Peyer's patch (tissue), 4 donors: Measurements from ENCODE around the gene HMMR. TPM values are rescaled to one million over a fixed set of nuclear protein-coding genes. Genes with fewer than 3 reads are reported as not detected.
A peak's percentile ranks its signal among the peaks of the same experiment; 100 is the strongest.

ENCODE experiments used
- DNase-seq, 3 donors: peaks; one replicate each; pipeline ENCODE4 v3.0.0-alpha.2; 2017 to 2019
- H3K27ac ChIP-seq, 4 donors: fragments of 200-600 bp; sonication (generic); one replicate each; pipeline ENCODE4 v1.5.1; 2016 to 2019
- H3K27me3 ChIP-seq, 2 donors: fragments of 200-600 bp; sonication (generic); one replicate each; pipeline ENCODE4 v1.5.1; 2019
- H3K36me3 ChIP-seq, 3 donors: fragments of 200-600 bp; sonication (generic); one replicate each; pipeline ENCODE4 v1.5.1; 2016 to 2019
- H3K4me1 ChIP-seq, 4 donors: fragments of 200-600 bp; sonication (generic); one replicate each; pipeline ENCODE4 v1.5.1; 2016 to 2019
- H3K4me3 ChIP-seq, 4 donors: fragments of 200-600 bp; sonication (generic); 1 replicate in 3 of 4; 2 replicates in 1 of 4; pipeline ENCODE4 v1.5.1; 2016 to 2019; ENCODE audit warnings: mild to moderate bottlenecking in 1 of 4
- H3K9me3 ChIP-seq, 4 donors: fragments of 200-600 bp; sonication (generic); one replicate each; pipeline ENCODE4 v1.5.1; 2016 to 2019; ENCODE audit warnings: mild to moderate bottlenecking in 1 of 4
- POLR2A ChIP-seq, 2 donors: fragments of 450-650 bp; IDR thresholded peaks; one replicate each; pipeline ENCODE4 v1.5.1; 2017; ENCODE audit warnings: antibody characterized with exemption in 2 of 2, mild to moderate bottlenecking in 2 of 2, moderate library complexity in 2 of 2
- total RNA-seq, 4 donors: library from RNA; depleted of rRNA; stranded (reverse); fragments of >200 nt; gene quantifications; one replicate each; pipeline ENCODE4 v1.1.0, GENCODE V29; 2016
- TF ChIP-seq, protein P1 (sequence below), 6 experiments: fragments of 450-650 bp in 4 of 6; fragments of 200-600 bp in 2 of 6; sonication (generic) in 1 of 6; IDR thresholded peaks; one replicate each; pipeline ENCODE4 v1.5.1; 2017 to 2019; ENCODE audit warnings: antibody characterized with exemption in 6 of 6, mild to moderate bottlenecking in 3 of 6, moderate library complexity in 1 of 6

The HMMR gene
- total RNA-seq, 4 donors from 2014 or later: 1.1 to 3.3 (median 1.9) TPM

DNA sequence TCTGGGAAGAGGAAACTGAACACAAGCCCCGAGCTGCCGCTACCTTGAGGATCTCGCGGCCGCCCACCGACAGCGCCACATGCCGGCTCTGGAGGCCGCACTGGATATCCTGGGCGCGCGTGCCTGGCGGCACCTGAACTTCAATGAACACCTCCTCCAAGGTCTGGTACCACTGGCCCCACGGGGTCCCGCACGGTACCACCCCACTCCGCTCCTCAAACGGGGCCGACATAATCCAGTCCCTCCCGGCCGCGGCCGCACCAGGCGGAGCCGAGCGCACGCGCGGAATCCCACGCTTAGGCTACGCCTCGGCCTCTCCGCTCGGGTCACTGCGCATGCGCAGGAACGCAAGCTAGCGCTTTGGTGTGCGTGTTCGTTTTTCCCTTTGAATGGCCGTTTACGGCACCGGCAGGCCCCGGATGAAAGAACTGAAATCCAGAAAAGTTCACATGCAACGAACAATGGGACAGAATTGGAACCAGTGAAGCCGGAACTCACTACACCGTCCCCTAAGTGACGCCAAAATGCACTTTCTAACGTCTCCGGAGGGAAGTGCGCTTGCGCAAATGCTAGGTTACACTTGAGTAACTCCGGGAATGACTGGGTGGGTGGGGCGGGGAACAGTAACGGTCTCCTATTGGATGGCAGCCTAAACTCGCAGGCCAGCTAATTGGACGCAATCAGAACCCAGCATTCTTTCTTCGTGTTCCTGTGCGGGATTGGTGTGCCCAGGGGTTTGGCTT, 442 bp upstream of the HMMR start, which contains the start of gene NUDCD2:
Gene NUDCD2 (minus strand): TSS at position 284 of the 743 bp plus-strand sequence. CDS start 52 bp downstream, at position 232.
- no peaks in the 10 kb centered on the region for H3K27me3 ChIP-seq
- peaks cover 0 to 18% (median 6%) of the 10 kb centered on the region in 4 donors for H3K4me1 ChIP-seq
- TF ChIP-seq POLR2A (IDR thresholded peaks at IDR 0.05): peak; percentile 67 to 74
- TF ChIP-seq, protein P1, sequence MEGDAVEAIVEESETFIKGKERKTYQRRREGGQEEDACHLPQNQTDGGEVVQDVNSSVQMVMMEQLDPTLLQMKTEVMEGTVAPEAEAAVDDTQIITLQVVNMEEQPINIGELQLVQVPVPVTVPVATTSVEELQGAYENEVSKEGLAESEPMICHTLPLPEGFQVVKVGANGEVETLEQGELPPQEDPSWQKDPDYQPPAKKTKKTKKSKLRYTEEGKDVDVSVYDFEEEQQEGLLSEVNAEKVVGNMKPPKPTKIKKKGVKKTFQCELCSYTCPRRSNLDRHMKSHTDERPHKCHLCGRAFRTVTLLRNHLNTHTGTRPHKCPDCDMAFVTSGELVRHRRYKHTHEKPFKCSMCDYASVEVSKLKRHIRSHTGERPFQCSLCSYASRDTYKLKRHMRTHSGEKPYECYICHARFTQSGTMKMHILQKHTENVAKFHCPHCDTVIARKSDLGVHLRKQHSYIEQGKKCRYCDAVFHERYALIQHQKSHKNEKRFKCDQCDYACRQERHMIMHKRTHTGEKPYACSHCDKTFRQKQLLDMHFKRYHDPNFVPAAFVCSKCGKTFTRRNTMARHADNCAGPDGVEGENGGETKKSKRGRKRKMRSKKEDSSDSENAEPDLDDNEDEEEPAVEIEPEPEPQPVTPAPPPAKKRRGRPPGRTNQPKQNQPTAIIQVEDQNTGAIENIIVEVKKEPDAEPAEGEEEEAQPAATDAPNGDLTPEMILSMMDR (IDR thresholded peaks at IDR 0.05): peak in 4 of 6 experiments; percentile 14 to 29 (median 28)

DNA sequence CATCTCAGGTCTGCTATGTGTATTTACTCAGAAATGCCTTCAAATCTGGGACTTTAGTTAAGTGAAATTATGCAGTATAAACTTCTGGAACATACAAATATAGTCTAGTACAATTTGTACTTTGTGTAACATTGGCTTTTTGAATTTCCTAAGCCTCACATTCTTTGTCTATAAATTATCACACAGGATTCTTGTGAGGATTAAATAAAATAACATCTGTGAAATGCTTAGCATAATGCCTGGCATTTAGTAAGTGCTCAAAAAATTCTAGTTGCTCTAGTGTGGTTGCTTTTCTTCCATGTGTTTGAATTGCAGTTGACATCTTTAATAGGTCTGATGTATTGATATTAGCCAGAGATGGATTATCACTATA, 2.6 kb downstream of the HMMR start:
- H3K9me3 ChIP-seq: no peaks in the 10 kb centered on the region
- peaks cover 0 to 18% (median 6%) of the 10 kb centered on the region in 4 donors for H3K4me1 ChIP-seq
- no peaks in the 10 kb centered on the region for H3K36me3 ChIP-seq
- DNase-seq: no peak
- H3K27me3 ChIP-seq: no peaks in the 10 kb centered on the region
- no peak overlapping the region for H3K4me3 ChIP-seq
- H3K27ac ChIP-seq: no peak overlapping the region
- no peak for TF ChIP-seq POLR2A (IDR thresholded peaks at IDR 0.05)
- TF ChIP-seq, protein P1 (IDR thresholded peaks at IDR 0.05): no peak

More for the DNA sequence above, 442 bp upstream of the HMMR start, which contains the start of gene NUDCD2:
- DNase-seq: peak; percentile 93 to 97 (median 97)
- Histone ChIP-seq H3K4me3 (peak within 1 kb of the TSS; percentile 64 to 77 (median 74)), H3K9me3 (no peaks in the 10 kb centered on the region), H3K36me3 (no peaks in the 10 kb centered on the region), H3K27ac (peak within 1 kb of the TSS; percentile 93 to 97 (median 96))

GRCh38 chr5:163467682-163468081, 7.2 kb downstream of the HMMR start:
- Histone ChIP-seq H3K4me1 (no peaks in the 10 kb centered on the region), H3K27me3 (no peaks in the 10 kb centered on the region), H3K27ac (no peak overlapping the region), H3K4me3 (no peak overlapping the region), H3K9me3 (no peaks in the 10 kb centered on the region), H3K36me3 (no peaks in the 10 kb centered on the region)
- TF ChIP-seq, protein P1 (IDR thresholded peaks at IDR 0.05): no peak
- TF ChIP-seq POLR2A (IDR thresholded peaks at IDR 0.05): no peak
- DNase-seq: no peak

GRCh38 chr5:163473635-163474243, 13.3 kb downstream of the HMMR start:
- no peak overlapping the region for H3K4me3 ChIP-seq
- H3K4me1 ChIP-seq: no peaks in the 10 kb centered on the region
- no peak for TF ChIP-seq POLR2A (IDR thresholded peaks at IDR 0.05)
- TF ChIP-seq, protein P1 (IDR thresholded peaks at IDR 0.05): peak in 4 of 6 experiments; percentile 52 to 70 (median 62)
- no peaks in the 10 kb centered on the region for H3K27me3 ChIP-seq
- H3K36me3 ChIP-seq: no peaks in the 10 kb centered on the region
- no peak overlapping the region for H3K27ac ChIP-seq
- DNase-seq: no peak
- no peaks in the 10 kb centered on the region for H3K9me3 ChIP-seq

- Histone ChIP-seq H3K4me1 (no peaks in the 10 kb centered on the region), H3K27ac (no peak overlapping the region), H3K9me3 (no peaks in the 10 kb centered on the region), H3K36me3 (no peaks in the 10 kb centered on the region), H3K4me3 (no peak overlapping the region), H3K27me3 (no peaks in the 10 kb centered on the region)
- no peak for TF ChIP-seq POLR2A (IDR thresholded peaks at IDR 0.05)
- TF ChIP-seq, protein P1 (IDR thresholded peaks at IDR 0.05): no peak
- DNase-seq: no peak
Measured at GRCh38 chr5:163475411-163475810, 15.0 kb downstream of the HMMR start.
